RCC 7860 (cell line): ENCODE results near the gene RAB11B.
A peak's percentile ranks its signal among the peaks of the same experiment; 100 is the strongest.
"Not testable (repeated sequence)": the region's sequence is repeated elsewhere in the genome, so short reads cannot be mapped to it uniquely, and the experiment has no call there.

Experiments used
- DNase-seq: peaks from one replicate; pipeline ENCODE4 v3.0.0-alpha.2; 2015; ENCODE audit warnings: low spot score
- FAIRE-seq: peaks from 2 replicates; lab custom pipeline; 2012; peaks lifted over from hg19 to GRCh38; lab: Jason Lieb, UNC

The RAB11B gene

DNA sequence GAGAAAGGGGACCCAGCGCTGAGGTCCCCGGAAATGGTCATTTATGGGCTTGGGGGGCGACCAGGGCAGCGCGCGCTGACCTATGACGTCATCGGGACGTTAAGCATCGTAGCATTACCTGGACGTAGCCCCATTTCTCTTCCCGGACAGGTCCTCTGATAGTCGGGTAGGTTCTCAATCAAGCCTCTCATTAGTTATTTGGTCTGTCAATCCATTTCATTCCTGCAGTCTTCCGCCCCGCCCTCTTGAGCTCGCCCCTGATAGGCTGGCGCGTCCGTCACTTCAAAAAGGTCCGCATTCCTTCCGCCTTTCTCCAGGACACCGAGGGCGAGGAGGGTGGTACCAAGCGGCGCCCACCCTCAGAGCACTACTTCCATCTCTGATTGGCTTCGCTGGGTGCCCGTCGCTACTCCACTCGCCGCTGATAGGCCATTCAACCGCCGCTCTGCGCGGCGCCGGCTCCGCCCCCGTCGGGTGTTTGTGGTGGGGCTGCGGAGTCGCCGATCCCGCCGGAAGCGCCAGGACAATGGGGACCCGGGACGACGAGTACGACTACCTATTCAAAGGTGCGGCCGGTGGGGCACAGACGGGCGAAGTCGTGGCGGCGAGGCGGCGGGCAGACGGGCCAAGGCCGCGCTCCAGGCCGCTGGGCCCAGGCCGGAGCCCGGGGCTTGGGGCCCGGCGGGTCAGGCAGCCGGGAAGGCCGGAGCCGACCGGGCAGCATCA, at the start of gene RAB11B:
TSS of gene RAB11B (plus strand) at position 470 of the 726 bp plus-strand sequence. CDS start at position 527, 57 bp downstream.
- FAIRE-seq = peak; percentile 93
- DNase-seq = peak; percentile 100

DNA sequence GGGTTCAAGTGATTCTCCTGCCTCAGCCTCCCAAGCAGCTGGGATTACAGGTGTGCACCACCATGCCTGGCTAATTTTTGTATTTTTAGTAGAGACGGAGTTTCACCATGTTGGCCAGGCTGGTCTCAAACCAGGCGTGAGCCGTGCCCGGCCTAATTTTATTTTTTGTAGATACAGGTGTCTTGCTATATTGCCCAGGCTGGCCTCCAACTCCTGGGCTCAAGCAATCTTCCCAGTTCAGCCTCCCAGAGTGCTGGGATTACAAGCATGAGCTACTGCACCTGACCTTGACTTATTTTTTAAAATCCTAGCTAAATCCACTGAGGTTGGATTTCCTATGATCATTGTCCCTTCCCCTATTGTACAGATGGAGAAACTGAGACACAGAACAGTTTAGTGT, 48.7 kb upstream of the RAB11B start:
- not testable (repeated sequence) for DNase-seq, FAIRE-seq

- no peak for DNase-seq
These were observed 47.9 kb upstream of the RAB11B start for GRCh38 chr19:8342316-8342683.

DNA sequence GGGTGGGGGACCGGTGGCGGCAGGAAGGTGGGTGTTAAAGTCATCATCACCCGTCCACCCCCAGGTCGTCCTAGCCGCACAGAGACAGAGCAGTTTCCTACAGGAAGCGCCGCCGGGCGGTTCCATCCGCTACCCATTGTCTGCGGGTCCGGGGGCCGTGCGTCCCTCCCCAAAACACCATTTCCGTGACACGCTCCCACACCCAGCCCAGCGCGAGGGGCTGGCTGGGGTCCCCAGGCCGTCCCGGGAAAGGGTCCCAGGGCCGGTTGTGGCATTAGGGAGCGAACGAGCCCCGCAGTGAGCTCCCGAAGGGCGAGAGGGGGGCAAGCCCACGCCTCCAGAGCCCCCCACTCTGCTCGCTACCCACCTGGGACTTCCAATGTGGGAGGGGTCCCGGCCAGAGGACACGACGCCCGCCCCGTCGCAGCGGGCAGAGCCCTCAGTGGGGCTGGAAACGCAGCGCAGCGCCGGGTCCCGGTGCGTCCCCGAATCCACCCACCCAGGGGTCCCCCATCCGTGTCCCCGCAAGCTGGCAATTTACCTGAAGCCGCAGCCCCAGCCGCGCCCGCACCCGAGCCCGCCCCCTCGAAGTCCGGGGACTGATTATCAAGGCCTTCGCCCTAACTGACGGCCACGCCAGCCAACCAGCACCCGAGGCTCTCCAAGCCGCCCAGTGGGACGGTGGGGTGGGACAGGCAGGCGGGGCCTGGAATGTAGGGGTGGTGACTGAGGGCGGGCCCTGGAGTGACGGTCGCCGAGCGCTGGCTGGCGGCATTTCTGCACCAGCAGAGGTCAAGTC, 47.3 kb upstream of the RAB11B start, which contains the start of gene KANK3:
TSS of gene KANK3 (minus strand) at position 579 of the 799 bp plus-strand sequence. CDS start 5,434 bp downstream, outside the sequence.
- DNase-seq (peak; percentile 52), FAIRE-seq (no peak)

More at GRCh38 chr19:8342316-8342683, 47.9 kb upstream of the RAB11B start:
- no peak for FAIRE-seq

DNA sequence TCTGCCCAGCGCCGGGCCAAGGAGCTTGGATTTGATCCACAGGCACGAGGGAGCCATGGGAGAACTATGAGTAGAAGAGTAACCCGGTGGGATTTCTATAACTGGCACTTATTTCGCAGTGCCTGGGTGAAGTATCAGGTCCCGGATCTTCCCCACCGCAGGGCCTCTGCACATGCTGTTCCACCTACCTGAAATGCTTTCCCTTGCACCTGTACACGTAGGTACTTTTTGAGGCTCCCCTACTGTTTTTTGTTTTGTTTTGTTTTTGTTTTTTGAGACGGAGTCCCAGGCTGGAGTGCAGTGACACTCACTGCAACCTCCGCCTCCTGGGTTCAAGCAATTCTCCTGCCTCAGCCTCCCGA, 46.7 kb upstream of the RAB11B start:
- DNase-seq = no peak
- FAIRE-seq = no peak

GRCh38 chr19:8349629-8350372, 40.4 kb upstream of the RAB11B start:
- not testable (repeated sequence) for FAIRE-seq, DNase-seq

DNA sequence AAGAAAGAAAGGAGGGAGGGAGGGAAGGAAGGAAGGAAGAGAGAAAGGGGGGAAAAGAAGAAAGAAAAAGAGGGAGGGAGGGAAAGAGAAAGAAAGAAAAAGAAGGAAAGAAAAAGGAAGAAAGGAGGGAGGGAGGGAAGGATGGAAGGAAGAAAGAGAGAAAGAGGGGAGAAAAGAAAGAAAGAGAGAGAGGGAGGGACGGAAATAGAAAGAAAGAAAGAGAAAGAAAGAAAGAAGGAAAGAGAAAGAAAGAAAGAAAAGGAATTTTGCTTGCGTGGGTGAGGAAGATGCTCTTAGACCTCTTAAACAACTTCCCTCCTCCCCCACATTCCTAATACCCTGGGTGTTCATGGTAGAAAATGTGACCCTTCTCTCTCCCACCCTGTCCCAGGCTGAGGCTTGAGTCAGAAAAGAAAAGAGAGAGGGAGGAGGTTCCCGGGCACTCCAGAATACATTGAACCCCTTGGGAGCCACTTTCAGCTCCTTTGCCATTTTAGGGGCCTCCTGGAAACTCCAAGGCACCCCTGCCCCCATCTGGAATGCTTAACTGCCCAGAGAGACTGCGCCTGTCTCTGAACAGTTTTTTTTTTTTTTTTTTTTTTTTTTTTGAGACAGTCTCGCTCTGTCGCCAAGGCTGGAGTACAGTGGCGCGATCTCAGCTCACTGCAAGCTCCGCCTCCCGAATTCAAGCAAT, 37.9 kb upstream of the RAB11B start:
- DNase-seq = no peak
- no peak for FAIRE-seq

GRCh38 chr19:8352845-8353244, 37.3 kb upstream of the RAB11B start:
- FAIRE-seq, DNase-seq: not testable (repeated sequence)

DNA sequence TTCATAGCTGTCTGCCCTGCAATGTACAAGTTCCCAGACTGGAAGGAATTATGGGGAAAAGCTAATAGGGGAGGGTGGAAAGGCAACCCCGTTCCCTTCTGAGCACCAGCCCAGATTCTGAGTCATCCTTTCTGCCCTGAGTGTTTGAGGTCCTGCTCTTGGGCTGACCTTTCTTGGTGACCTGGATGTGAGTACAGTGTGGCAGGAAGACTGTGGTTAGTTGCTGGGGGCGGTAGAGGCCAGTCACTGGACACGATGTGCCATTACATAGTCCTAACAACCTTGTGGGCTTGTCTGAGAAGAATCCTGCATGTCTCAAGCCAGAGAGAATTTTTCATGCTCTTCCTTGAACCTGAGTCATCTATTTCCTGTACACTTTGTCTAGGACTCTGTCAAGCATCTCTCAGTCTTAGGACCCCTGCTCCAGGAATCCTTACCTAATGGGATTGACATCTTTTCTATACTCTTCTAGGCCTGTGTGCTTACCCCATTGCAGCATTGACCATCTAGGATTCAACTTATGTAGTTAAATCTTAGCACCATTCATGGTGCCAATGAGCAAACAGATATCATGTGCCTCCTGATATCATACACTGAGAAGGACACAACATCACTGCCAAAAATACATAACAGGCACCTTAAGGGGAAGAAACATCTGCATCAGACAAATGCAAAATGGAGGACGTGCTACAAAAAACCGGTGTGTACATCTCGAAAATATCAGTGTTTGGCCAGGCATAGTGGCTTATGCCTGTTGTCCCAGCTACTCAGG, 34.3 kb upstream of the RAB11B start:
- FAIRE-seq = peak; percentile 99
- peak; percentile 100 for DNase-seq

DNA sequence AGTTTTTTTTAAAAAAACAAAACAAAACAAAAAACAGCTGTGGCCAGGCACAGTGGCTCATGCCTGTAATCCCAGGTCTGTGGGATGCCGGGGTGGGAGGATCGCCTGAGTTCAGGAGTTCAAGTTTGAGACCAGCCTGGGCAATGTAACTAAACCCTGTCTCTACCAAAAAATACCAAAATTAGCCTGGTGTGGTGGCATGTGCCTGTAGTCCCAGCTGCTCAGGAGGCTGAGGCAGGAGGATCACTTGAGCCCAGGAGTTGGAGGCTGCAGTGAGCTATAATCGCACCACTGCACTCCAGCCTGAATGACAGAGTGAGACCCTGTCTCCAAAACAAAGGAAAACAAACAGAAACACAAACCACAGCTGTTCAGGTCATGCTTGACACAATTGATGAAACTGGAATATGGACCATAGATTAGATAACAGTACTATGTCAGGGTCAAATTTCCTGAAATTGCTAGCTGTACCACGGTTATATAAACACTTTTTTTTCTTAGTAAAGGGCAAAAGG, 33.1 kb upstream of the RAB11B start:
- FAIRE-seq = no peak
- DNase-seq = no peak

GRCh38 chr19:8358948-8359347, 31.2 kb upstream of the RAB11B start:
- FAIRE-seq = no peak

GRCh38 chr19:8360196-8360595, 30.0 kb upstream of the RAB11B start:
- FAIRE-seq (no peak), DNase-seq (no peak)

More at GRCh38 chr19:8358948-8359347, 31.2 kb upstream of the RAB11B start:
- no peak for DNase-seq

DNA sequence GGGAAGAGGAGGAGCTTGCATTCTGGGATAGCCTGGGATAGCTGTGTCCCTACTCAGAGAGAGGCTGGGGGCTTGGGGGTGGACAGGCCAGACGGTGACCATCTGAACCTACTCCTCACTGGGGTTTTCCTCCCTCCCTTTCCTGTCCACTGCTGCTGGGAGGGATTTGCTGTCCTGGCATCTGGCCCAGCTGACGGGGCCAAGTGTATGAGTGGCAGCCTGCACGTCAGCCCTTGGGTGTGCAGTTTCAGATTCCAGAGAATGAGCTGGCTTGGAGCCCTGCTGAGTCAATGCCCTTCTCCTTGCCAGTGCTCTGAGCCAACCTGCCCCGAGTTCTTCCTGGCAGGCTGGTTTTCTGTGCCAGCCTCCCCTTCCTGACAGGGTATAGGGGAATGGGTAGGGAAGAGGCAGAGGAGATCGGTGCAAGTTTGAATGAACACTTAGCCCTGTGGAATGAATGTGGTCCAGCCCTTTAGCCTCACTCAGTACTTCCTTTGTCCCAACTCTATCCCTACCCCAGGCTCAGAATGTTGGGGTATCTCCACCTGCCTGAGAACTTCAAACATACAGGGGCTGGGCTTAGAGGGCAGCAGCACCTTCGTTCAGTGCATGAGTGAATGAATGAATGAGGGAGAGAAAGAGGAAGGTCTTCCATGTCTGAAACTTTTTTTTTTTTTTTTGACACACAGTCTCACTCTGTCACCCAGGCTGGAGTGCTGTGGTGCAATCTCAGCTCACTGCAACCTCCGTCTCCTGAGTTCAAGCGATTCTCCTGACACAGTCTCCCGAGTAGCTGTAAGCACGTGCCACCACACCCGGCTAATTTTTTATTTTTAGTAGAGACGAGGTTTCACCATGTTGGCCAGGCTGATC, 28.0 kb upstream of the RAB11B start:
- FAIRE-seq = peak; percentile 97
- DNase-seq = peak; percentile 98

DNA sequence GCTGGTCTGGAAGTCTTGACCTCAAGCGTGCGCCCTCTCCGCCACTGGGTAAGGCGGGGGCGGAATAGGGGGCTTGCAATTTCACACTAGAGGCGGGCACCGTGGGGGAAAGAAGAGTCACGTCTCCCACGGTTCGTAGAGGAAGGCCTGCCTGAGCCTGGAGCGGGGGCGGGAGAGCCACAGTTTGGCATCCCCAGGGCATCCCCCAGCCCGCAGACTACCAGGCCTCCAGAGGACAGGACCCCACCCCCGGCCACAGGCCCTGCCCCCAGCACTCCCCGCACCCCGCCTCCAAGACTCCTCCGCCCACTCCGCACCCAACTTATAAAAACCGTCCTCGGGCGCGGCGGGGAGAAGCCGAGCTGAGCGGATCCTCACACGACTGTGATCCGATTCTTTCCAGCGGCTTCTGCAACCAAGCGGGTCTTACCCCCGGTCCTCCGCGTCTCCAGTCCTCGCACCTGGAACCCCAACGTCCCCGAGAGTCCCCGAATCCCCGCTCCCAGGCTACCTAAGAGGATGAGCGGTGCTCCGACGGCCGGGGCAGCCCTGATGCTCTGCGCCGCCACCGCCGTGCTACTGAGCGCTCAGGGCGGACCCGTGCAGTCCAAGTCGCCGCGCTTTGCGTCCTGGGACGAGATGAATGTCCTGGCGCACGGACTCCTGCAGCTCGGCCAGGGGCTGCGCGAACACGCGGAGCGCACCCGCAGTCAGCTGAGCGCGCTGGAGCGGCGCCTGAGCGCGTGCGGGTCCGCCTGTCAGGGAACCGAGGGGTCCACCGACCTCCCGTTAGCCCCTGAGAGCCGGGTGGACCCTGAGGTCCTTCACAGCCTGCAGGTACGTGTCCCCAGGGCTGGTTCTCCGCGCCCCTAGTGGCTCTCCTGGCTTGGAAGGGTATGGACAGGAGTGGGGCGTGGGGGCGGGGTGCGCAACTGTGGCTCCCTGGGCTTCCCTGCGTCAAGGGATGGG, 26.1 kb upstream of the RAB11B start, which contains the start of gene ANGPTL4:
TSS of gene ANGPTL4 (plus strand) at position 353 of the 969 bp plus-strand sequence. CDS start at position 520, 167 bp downstream.
- no peak for FAIRE-seq
- DNase-seq = no peak

DNA sequence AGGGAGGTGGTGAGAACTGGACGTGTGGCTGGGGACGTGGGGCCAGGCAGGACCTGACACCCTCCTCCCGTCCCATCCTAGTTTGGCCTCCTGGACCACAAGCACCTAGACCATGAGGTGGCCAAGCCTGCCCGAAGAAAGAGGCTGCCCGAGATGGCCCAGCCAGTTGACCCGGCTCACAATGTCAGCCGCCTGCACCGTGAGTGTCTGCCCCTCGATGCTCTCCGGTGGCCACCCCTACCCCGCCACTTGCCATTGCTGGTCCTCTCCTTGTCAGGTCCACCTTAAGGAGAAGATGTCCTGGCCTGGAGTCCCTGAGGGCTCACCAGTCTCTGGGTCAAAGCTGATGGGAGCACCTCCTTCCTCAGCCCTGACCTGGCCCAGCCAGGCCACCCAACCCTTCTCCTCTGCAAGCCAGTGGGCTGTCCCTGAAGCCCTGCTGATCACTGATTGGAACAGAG, 24.0 kb upstream of the RAB11B start:
- no peak for FAIRE-seq

DNA sequence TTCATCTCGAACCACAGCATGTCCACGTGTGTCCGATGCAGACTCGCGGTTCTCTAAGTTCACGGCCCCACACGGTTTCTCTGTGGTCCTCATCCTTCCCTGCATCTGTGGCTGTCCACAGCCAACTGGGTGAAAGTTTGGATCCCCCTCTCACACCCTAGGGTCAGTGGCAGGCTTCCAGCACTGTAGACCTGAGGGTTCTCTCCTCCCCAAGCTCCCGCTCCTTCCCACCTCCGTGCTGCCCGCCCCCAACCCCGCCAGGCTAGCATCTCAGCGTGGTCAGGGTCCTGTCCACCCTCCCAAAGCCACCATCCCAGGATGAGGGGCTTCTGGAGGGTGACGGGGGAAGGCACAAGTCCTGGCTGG, 23.2 kb upstream of the RAB11B start:
- FAIRE-seq (no peak), DNase-seq (no peak)

More for the DNA sequence above, 24.0 kb upstream of the RAB11B start:
- DNase-seq = no peak

DNA sequence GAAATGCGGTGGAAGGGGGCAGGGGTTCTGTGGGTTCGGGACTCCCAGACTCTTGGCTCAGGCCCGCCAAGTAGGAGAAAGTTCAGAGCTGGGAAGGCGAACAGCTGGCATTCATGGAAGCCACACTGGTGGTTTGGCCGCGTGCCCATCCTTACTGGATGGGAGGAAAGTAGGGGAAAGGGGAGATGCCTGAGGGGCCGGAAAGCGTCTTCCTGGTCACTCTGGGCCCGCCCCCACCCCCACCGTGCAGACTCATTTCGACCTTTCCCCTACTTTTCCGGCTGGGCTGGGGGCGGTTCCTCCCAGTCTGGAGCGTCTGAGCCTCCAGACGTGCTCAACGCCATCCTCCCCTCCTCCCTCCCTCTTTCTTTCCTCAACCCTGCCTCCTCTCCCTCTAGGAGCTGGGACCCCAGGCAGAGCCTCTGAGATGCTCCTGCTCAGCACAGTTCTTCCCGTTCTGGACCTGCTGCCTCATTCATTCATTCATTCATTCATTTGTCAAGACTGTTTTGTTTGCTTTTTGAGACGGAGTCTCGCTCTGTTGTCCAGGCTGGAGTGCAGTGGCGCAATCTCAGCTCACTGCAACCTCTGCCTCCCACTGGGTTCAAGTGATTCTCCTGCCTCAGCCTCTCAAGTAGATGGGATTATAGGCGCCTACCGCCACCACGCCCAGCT, 22.7 kb upstream of the RAB11B start:
- FAIRE-seq (peak; percentile 78), DNase-seq (peak; percentile 90)
